H9 (cell line): ENCODE measurements around the gene TENM3. TPM values are rescaled to one million over a fixed set of nuclear protein-coding genes. Genes with fewer than 3 reads are reported as not detected.

ENCODE experiments used
- DNase-seq: peaks from one replicate; pipeline ENCODE4 v3.0.0-alpha.2; 2017
- H2AFZ ChIP-seq: one replicate; pipeline ENCODE4 v1.6.1; 2013; ENCODE audit warnings: mild to moderate bottlenecking, low read length, control low read depth, moderate library complexity
- H2AK5ac ChIP-seq: 2 replicates; pipeline ENCODE4 v1.6.1; 2013; ENCODE audit warnings: low read length, control low read depth, mixed read lengths; ENCODE audit not compliant: insufficient read length
- H2BK120ac ChIP-seq: one replicate; pipeline ENCODE4 v1.6.1; 2013; ENCODE audit warnings: low read depth, mild to moderate bottlenecking, low read length, control low read depth, inconsistent platforms; ENCODE audit not compliant: poor library complexity, severe bottlenecking
- H2BK12ac ChIP-seq: 2 replicates; pipeline ENCODE4 v1.6.1; 2013; ENCODE audit warnings: low read length, control low read depth, mixed read lengths, low read depth; ENCODE audit not compliant: insufficient read length
- H2BK15ac ChIP-seq: 2 replicates; pipeline ENCODE4 v1.6.1; 2013; ENCODE audit warnings: low read depth, low read length, control low read depth
- H2BK20ac ChIP-seq: one replicate; pipeline ENCODE4 v1.6.1; 2013; ENCODE audit warnings: low read depth, mild to moderate bottlenecking, low read length, control low read depth, inconsistent platforms; ENCODE audit not compliant: poor library complexity, severe bottlenecking
- H2BK5ac ChIP-seq: 2 replicates; pipeline ENCODE4 v1.6.1; 2013; ENCODE audit warnings: low read length, control low read depth, mixed read lengths; ENCODE audit not compliant: insufficient read length
- H3K14ac ChIP-seq: 2 replicates; pipeline ENCODE4 v1.6.1; 2013; ENCODE audit warnings: low read length, control low read depth; ENCODE audit not compliant: insufficient read depth
- H3K18ac ChIP-seq: 2 replicates; pipeline ENCODE4 v1.6.1; 2013; ENCODE audit warnings: low read depth, mild to moderate bottlenecking, mixed read lengths, low read length, control low read depth; ENCODE audit not compliant: insufficient read length
- H3K23ac ChIP-seq: 2 replicates; pipeline ENCODE4 v1.6.1; 2013; ENCODE audit warnings: low read length, control low read depth, mixed read lengths, low read depth; ENCODE audit not compliant: insufficient read length
- H3K23me2 ChIP-seq: 2 replicates; pipeline ENCODE4 v1.6.1; 2013; ENCODE audit warnings: low read depth, mild to moderate bottlenecking, mixed read lengths, low read length, control low read depth; ENCODE audit not compliant: insufficient read length, poor library complexity, severe bottlenecking
- H3K27ac ChIP-seq: 2 replicates; pipeline ENCODE4 v1.5.1; 2013; ENCODE audit warnings: low read length, control low read depth, mixed read lengths, low read depth; ENCODE audit not compliant: insufficient read length
- H3K27me3 ChIP-seq: 2 replicates; pipeline ENCODE4 v1.6.1; 2013; ENCODE audit warnings: low read length, control low read depth, inconsistent platforms; ENCODE audit not compliant: insufficient read depth
- H3K4ac ChIP-seq: 2 replicates; pipeline ENCODE4 v1.6.1; 2013; ENCODE audit warnings: low read depth, mild to moderate bottlenecking, control low read depth, inconsistent platforms, low read length, moderate library complexity
- H3K4me1 ChIP-seq: 2 replicates; pipeline ENCODE4 v1.6.1; 2013; ENCODE audit warnings: low read length, control low read depth, inconsistent platforms; ENCODE audit not compliant: insufficient read depth
- H3K4me2 ChIP-seq: 2 replicates; pipeline ENCODE4 v1.6.1; 2013; ENCODE audit warnings: low read length, control low read depth, mixed read lengths; ENCODE audit not compliant: insufficient read length, insufficient read depth
- H3K56ac ChIP-seq: 2 replicates; pipeline ENCODE4 v1.6.1; 2013; ENCODE audit warnings: low read depth, mild to moderate bottlenecking, mixed read lengths, low read length, control low read depth; ENCODE audit not compliant: insufficient read length
- H3K79me1 ChIP-seq: 2 replicates; pipeline ENCODE4 v1.6.1; 2013; ENCODE audit warnings: low read depth, mild to moderate bottlenecking, moderate library complexity, low read length, control low read depth, inconsistent platforms; ENCODE audit not compliant: insufficient read depth, poor library complexity, severe bottlenecking
- H3K79me2 ChIP-seq: 2 replicates; pipeline ENCODE4 v1.6.1; 2013; ENCODE audit warnings: low read length, control low read depth, inconsistent platforms; ENCODE audit not compliant: insufficient read depth
- H3K9ac ChIP-seq: 2 replicates; pipeline ENCODE4 v1.6.1; 2013; ENCODE audit warnings: low read length, control low read depth, mixed read lengths; ENCODE audit not compliant: insufficient read length; ENCODE audit errors: extremely low read depth
- H3K9me3 ChIP-seq: one replicate; pipeline ENCODE4 v1.6.1; 2013; ENCODE audit warnings: low read depth, low read length, inconsistent platforms; ENCODE audit not compliant: control insufficient read depth
- H3T11ph ChIP-seq: one replicate; pipeline ENCODE4 v1.6.1; 2013; ENCODE audit warnings: mild to moderate bottlenecking, low read length, control low read depth, inconsistent platforms
- H4K20me1 ChIP-seq: one replicate; pipeline ENCODE4 v1.6.1; 2013; ENCODE audit not compliant: control insufficient read depth, insufficient read length, insufficient read depth
- H4K5ac ChIP-seq: 2 replicates; pipeline ENCODE4 v1.6.1; 2013; ENCODE audit warnings: low read depth, mild to moderate bottlenecking, mixed read lengths, low read length, control low read depth; ENCODE audit not compliant: insufficient read length
- H4K8ac ChIP-seq: replicated peaks from 2 replicates; pipeline ENCODE4 v1.6.1; 2013; ENCODE audit warnings: low read length, control low read depth, mixed read lengths, low read depth; ENCODE audit not compliant: insufficient read length
- H4K91ac ChIP-seq: 2 replicates; pipeline ENCODE4 v1.6.1; 2013; ENCODE audit warnings: low read depth, mild to moderate bottlenecking, moderate library complexity, mixed read lengths, low read length, control low read depth; ENCODE audit not compliant: insufficient read length
- H3K27ac Mint-ChIP-seq, 3 experiments: 2 replicates in 2 of 3; 3 replicates in 1 of 3; pipeline ENCODE4 v1.8.0; 2020 to 2021; ENCODE audit warnings: mixed read lengths in 3 of 3, mild to moderate bottlenecking in 1 of 3, moderate library complexity in 1 of 3
- H3K27me3 Mint-ChIP-seq: 2 replicates; pipeline ENCODE4 v1.8.0; 2021; ENCODE audit warnings: low read depth, mild to moderate bottlenecking, moderate library complexity, mixed read lengths
- H3K36me3 Mint-ChIP-seq, 3 experiments: 2 replicates in 2 of 3; 3 replicates in 1 of 3; pipeline ENCODE4 v1.8.0; 2020 to 2021; ENCODE audit warnings: low read depth in 3 of 3, mixed read lengths in 3 of 3; ENCODE audit not compliant: insufficient read depth in 1 of 3
- H3K4me1 Mint-ChIP-seq, 2 experiments: 2 replicates each; pipeline ENCODE4 v1.8.0; 2020; ENCODE audit warnings: mixed read lengths in 2 of 2
- H3K4me3 Mint-ChIP-seq, 2 experiments: 2 replicates in 1 of 2; 3 replicates in 1 of 2; pipeline ENCODE4 v1.8.0; 2020 to 2021; ENCODE audit warnings: mild to moderate bottlenecking in 2 of 2, mixed read lengths in 2 of 2, moderate library complexity in 1 of 2
- H3K9me3 Mint-ChIP-seq, 2 experiments: 2 replicates in 1 of 2; 3 replicates in 1 of 2; pipeline ENCODE4 v1.8.0; 2020; ENCODE audit warnings: mild to moderate bottlenecking in 2 of 2, mixed read lengths in 2 of 2, moderate library complexity in 1 of 2
- WGBS: extraction: QIAGEN DNeasy Blood & Tissue Kit; methylation state at CpG from one replicate; pipeline ENCODE4 v1.1.7; 2013; ENCODE audit warnings: missing lambda C conversion rate, low lambda C conversion rate, mixed read lengths; ENCODE audit not compliant: insufficient read length; ENCODE audit errors: extremely low coverage; 5-methylcytosine and 5-hydroxymethylcytosine counted together
- total RNA-seq: library from RNA; stranded (reverse); gene quantifications from 2 replicates; pipeline ENCODE4 v1.2.1, GENCODE V29; 2021
- TF ChIP-seq, protein P1 (sequence below): fragments of 200-600 bp; sonication (generic); conservative IDR thresholded peaks from 3 replicates; pipeline ENCODE4 v1.8.0; 2021; ENCODE audit warnings: antibody characterized with exemption, mild to moderate bottlenecking

TENM3 gene
- total RNA-seq, 1 experiment from 2014 or later, result 49.6 TPM

- no peak overlapping the region for H3K9ac ChIP-seq
- H3K4me3 Mint-ChIP-seq, result peak overlapping the region in 1 of 2 experiments; percentile 51; a peak in 2 of 5 replicates
- H4K20me1 ChIP-seq, result no peaks in the 10 kb centered on the region
- H3K27me3 ChIP-seq, result no peaks in the 10 kb centered on the region
- H2AFZ ChIP-seq, result no peak overlapping the region
- TF ChIP-seq, protein P1, sequence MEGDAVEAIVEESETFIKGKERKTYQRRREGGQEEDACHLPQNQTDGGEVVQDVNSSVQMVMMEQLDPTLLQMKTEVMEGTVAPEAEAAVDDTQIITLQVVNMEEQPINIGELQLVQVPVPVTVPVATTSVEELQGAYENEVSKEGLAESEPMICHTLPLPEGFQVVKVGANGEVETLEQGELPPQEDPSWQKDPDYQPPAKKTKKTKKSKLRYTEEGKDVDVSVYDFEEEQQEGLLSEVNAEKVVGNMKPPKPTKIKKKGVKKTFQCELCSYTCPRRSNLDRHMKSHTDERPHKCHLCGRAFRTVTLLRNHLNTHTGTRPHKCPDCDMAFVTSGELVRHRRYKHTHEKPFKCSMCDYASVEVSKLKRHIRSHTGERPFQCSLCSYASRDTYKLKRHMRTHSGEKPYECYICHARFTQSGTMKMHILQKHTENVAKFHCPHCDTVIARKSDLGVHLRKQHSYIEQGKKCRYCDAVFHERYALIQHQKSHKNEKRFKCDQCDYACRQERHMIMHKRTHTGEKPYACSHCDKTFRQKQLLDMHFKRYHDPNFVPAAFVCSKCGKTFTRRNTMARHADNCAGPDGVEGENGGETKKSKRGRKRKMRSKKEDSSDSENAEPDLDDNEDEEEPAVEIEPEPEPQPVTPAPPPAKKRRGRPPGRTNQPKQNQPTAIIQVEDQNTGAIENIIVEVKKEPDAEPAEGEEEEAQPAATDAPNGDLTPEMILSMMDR, result no peak
- H3K27ac Mint-ChIP-seq, result peak overlapping the region; percentile 0 to 95 (median 82); a peak in 6 of 7 replicates
- no peak overlapping the region for H3K4ac ChIP-seq
- H3T11ph ChIP-seq, result no peak overlapping the region
- peak overlapping the region; percentile 80 for H3K27ac ChIP-seq
- peak overlapping the region; percentile 19 for H3K4me2 ChIP-seq
- no peak overlapping the region for H3K56ac ChIP-seq
- H2BK20ac ChIP-seq, result no peak overlapping the region
- peaks cover 10% of the 10 kb centered on the region for H3K4me1 ChIP-seq
- no peaks in the 10 kb centered on the region for H3K23me2 ChIP-seq
- H3K14ac ChIP-seq, result no peak overlapping the region
- no peaks in the 10 kb centered on the region for H3K79me2 ChIP-seq
- no peak overlapping the region for H4K5ac ChIP-seq
- H4K8ac ChIP-seq, result no peak overlapping the region
- no peak overlapping the region for H2BK15ac ChIP-seq
- no peak overlapping the region for H2AK5ac ChIP-seq
- H3K23ac ChIP-seq, result no peak overlapping the region
- H2BK5ac ChIP-seq, result no peak overlapping the region
- peaks cover 7 to 11% (median 10%) of the 10 kb centered on the region in 3 experiments for H3K36me3 Mint-ChIP-seq
- no peak overlapping the region for H2BK120ac ChIP-seq
- no peak overlapping the region for H3K18ac ChIP-seq
- no peak for DNase-seq
- no peak overlapping the region for H2BK12ac ChIP-seq
- H3K79me1 ChIP-seq, result no peaks in the 10 kb centered on the region
- WGBS, result no CpG with 5 or more reads among the region's 3 CpGs
- H4K91ac ChIP-seq, result no peak overlapping the region
- no peaks in the 10 kb centered on the region for H3K27me3 Mint-ChIP-seq
- peaks cover 67 to 70% of the 10 kb centered on the region in 2 experiments for H3K4me1 Mint-ChIP-seq
- H3K9me3 ChIP-seq, result no peaks in the 10 kb centered on the region
- peaks cover 5% of the 10 kb centered on the region in 2 experiments; a peak in 3 of 5 replicates for H3K9me3 Mint-ChIP-seq
Measured at GRCh38 chr4:182257016-182257415, 13.8 kb downstream of the TENM3 start.
